DOHH2 (cell line): Measurements from ENCODE around the gene TMEM266.

Source experiments
- H3F3A ChIP-seq: fragments of 200-600 bp; sonication (generic), shearing (Covaris generic); 2 replicates; pipeline ENCODE4 v1.6.0; 2016; ENCODE audit warnings: antibody characterized with exemption, mild to moderate bottlenecking; ENCODE audit not compliant: control insufficient read depth, insufficient read depth
- H3K27ac ChIP-seq: fragments of 200-600 bp; sonication (generic); 2 replicates; pipeline ENCODE4 v1.5.1; 2014; ENCODE audit warnings: low read depth, mild to moderate bottlenecking, low read length, moderate library complexity
- H3K27me3 ChIP-seq: fragments of 200-600 bp; sonication (generic); 2 replicates; pipeline ENCODE4 v1.6.1; 2014; ENCODE audit warnings: mild to moderate bottlenecking, low read length, mixed read lengths; ENCODE audit not compliant: control insufficient read depth
- H3K36me3 ChIP-seq: fragments of 200-600 bp; sonication (generic); 2 replicates; pipeline ENCODE4 v1.6.1; 2014; ENCODE audit warnings: mild to moderate bottlenecking, low read length, moderate library complexity, mixed read lengths; ENCODE audit not compliant: control insufficient read depth
- H3K4me1 ChIP-seq: fragments of 200-600 bp; sonication (generic); 2 replicates; pipeline ENCODE4 v1.6.1; 2014; ENCODE audit warnings: mild to moderate bottlenecking, low read length, mixed read lengths; ENCODE audit not compliant: control insufficient read depth
- H3K4me2 ChIP-seq: fragments of 200-600 bp; sonication (generic); 2 replicates; pipeline ENCODE4 v1.6.0; 2014; ENCODE audit warnings: mild to moderate bottlenecking, low read length, moderate library complexity
- H3K4me3 ChIP-seq: fragments of 200-600 bp; sonication (generic); 2 replicates; pipeline ENCODE4 v1.5.1; 2014; ENCODE audit warnings: mild to moderate bottlenecking, low read length, mixed read lengths
- H3K79me2 ChIP-seq: fragments of 200-600 bp; sonication (generic); 2 replicates; pipeline ENCODE4 v1.6.1; 2014; ENCODE audit warnings: mild to moderate bottlenecking, low read length, mixed read lengths; ENCODE audit not compliant: control insufficient read depth
- H3K9me2 ChIP-seq: fragments of 200-600 bp; sonication (generic); replicated peaks from 2 replicates; pipeline ENCODE4 v1.6.1; 2014; ENCODE audit warnings: mild to moderate bottlenecking, low read length, mixed read lengths; ENCODE audit not compliant: control insufficient read depth
- H3K9me3 ChIP-seq: fragments of 200-600 bp; sonication (generic); 2 replicates; pipeline ENCODE4 v1.6.1; 2014; ENCODE audit warnings: antibody characterized with exemption, low read length, mixed read lengths; ENCODE audit not compliant: control insufficient read depth, insufficient read depth
- H4K20me1 ChIP-seq: fragments of 200-600 bp; sonication (generic); 2 replicates; pipeline ENCODE4 v1.6.0; 2014; ENCODE audit warnings: low read depth, mild to moderate bottlenecking, antibody characterized with exemption, low read length, moderate library complexity; ENCODE audit not compliant: control insufficient read depth, insufficient read depth
- CTCF ChIP-seq: fragments of 200-600 bp; sonication (generic); IDR thresholded peaks from one replicate; pipeline ENCODE4 v1.5.1; 2014; ENCODE audit warnings: antibody characterized with exemption, mild to moderate bottlenecking, low read depth, low read length; ENCODE audit not compliant: poor library complexity, severe bottlenecking
- EZH2phosphoT487 ChIP-seq: fragments of 200-600 bp; sonication (generic); IDR thresholded peaks from 2 replicates; pipeline ENCODE4 v1.6.1; 2017; ENCODE audit warnings: borderline replicate concordance, mild to moderate bottlenecking, antibody characterized with exemption, low read length, moderate library complexity, mixed read lengths

TMEM266 gene

GRCh38 chr15:76217029-76217881, 157.5 kb downstream of the TMEM266 start:
- Histone ChIP-seq H3K4me1 (no peaks in the 10 kb centered on the region), H3K4me2 (no peak overlapping the region), H3K27ac (no peak overlapping the region)

GRCh38 chr15:76217882-76218217, 158.1 kb downstream of the TMEM266 start:
- Histone ChIP-seq H3K27ac (no peak overlapping the region), H3K36me3 (peaks cover 33% of the 10 kb centered on the region), H4K20me1 (no peaks in the 10 kb centered on the region)

More at GRCh38 chr15:76217029-76217881, 157.5 kb downstream of the TMEM266 start:
- Histone ChIP-seq H3K4me3 (no peak overlapping the region), H3F3A (no peaks in the 10 kb centered on the region), H4K20me1 (no peaks in the 10 kb centered on the region), H3K9me2 (no peaks in the 10 kb centered on the region), H3K27me3 (no peaks in the 10 kb centered on the region), H3K36me3 (peaks cover 35% of the 10 kb centered on the region), H3K79me2 (no peaks in the 10 kb centered on the region), H3K9me3 (no peaks in the 10 kb centered on the region)
- TF ChIP-seq EZH2phosphoT487 (no peak), CTCF (no peak)

DNA sequence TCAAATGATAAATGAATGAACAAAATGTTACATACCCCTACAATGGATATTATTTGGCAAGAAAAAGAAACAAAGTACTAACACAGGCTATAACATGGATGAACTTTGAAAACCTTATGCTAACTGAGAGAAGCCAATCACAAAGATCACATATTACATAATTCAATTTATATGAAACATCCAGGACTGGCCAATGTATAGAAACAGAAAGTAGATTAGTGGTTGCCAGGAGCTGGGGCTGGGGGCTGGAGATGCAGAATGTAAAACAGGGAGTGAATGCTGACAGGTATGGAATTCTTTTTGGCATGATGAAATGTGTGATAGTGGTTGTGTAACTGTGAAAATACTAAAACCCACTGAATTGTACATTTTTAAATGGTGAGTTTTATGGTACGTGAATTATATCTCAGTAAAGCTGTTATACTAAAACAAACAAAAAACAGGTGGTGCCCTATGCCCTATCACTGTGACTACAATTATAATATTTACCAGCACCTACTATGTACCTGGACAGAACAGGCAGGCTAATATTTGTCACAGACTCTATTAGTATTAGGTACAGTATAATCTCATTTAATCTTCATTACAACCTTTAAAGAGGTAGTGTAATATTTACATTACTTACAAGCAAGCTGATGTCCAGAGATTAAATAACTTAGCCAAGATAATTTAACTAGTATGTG, 161.4 kb downstream of the TMEM266 start:
- Histone ChIP-seq H3K27ac (no peak overlapping the region), H3K9me2 (no peaks in the 10 kb centered on the region), H3K27me3 (no peaks in the 10 kb centered on the region), H3F3A (no peaks in the 10 kb centered on the region), H3K4me1 (no peaks in the 10 kb centered on the region), H3K79me2 (no peaks in the 10 kb centered on the region), H3K4me2 (no peak overlapping the region), H3K9me3 (no peaks in the 10 kb centered on the region), H3K4me3 (no peak overlapping the region), H3K36me3 (peaks cover 20% of the 10 kb centered on the region), H4K20me1 (no peaks in the 10 kb centered on the region)
- TF ChIP-seq EZH2phosphoT487, result no peak
- TF ChIP-seq CTCF, result no peak

More at GRCh38 chr15:76217882-76218217, 158.1 kb downstream of the TMEM266 start:
- H3K4me3 ChIP-seq, result no peak overlapping the region
- H3K4me2 ChIP-seq, result no peak overlapping the region
- no peaks in the 10 kb centered on the region for H3K9me3 ChIP-seq
- H3K4me1 ChIP-seq, result no peaks in the 10 kb centered on the region
- TF ChIP-seq EZH2phosphoT487, result no peak
- TF ChIP-seq CTCF, result no peak
- H3K9me2 ChIP-seq, result no peaks in the 10 kb centered on the region
- no peaks in the 10 kb centered on the region for H3K79me2 ChIP-seq
- H3K27me3 ChIP-seq, result no peaks in the 10 kb centered on the region
- no peaks in the 10 kb centered on the region for H3F3A ChIP-seq
